T-helper 1 cell treated with Interleukin-12 subunit alpha and Interleukin-12 subunit beta and Interleukin-4 antibody, amounts not matched to agents 30 μg/mL and 1 μg/mL, for 36 hours (primary cell): ENCODE results near the gene SIGLEC15.
"Not testable (repeated sequence)": the region's sequence is repeated elsewhere in the genome, so short reads cannot be mapped to it uniquely, and the experiment has no call there.

Experiments
- H3K27ac Mint-ChIP-seq: one replicate; pipeline ENCODE4 v1.8.0; 2021; ENCODE audit warnings: mild to moderate bottlenecking, mixed read lengths
- H3K27me3 Mint-ChIP-seq: one replicate; pipeline ENCODE4 v1.8.0; 2021; ENCODE audit warnings: low read depth, mixed read lengths
- H3K36me3 Mint-ChIP-seq: one replicate; pipeline ENCODE4 v1.8.0; 2021; ENCODE audit warnings: low read depth, mixed read lengths
- H3K4me1 Mint-ChIP-seq: one replicate; pipeline ENCODE4 v1.8.0; 2021; ENCODE audit warnings: low read depth, mixed read lengths
- H3K4me3 Mint-ChIP-seq: one replicate; pipeline ENCODE4 v1.8.0; 2021; ENCODE audit warnings: mild to moderate bottlenecking, moderate library complexity, mixed read lengths
- H3K9me3 Mint-ChIP-seq: one replicate; pipeline ENCODE4 v1.8.0; 2021; ENCODE audit warnings: mixed read lengths

SIGLEC15 gene

DNA sequence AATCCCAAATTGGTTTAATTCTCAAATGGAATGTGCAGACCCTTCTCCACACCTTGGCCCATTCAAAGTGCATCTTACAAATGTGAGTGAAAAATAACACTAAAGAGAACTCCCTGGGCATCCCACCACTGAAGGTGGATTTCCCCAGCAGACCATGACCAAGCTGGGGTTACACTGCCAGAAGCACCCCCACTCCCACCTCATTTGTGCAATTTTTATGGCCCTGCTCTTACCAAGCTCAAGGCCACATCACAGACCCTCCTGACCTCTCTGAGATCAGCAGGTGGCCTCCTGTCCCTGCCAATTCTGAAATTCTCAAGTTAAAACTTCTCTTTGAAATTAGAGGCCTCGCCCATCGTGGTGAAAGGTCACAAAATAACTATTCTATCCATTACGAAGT, 21.6 kb downstream of the SIGLEC15 start:
- H3K27ac Mint-ChIP-seq, result no peak overlapping the region
- no peak overlapping the region for H3K4me3 Mint-ChIP-seq
- H3K36me3 Mint-ChIP-seq, result peaks cover 15% of the 10 kb centered on the region
- peaks cover 2% of the 10 kb centered on the region for H3K4me1 Mint-ChIP-seq
- no peaks in the 10 kb centered on the region for H3K27me3 Mint-ChIP-seq
- no peaks in the 10 kb centered on the region for H3K9me3 Mint-ChIP-seq

DNA sequence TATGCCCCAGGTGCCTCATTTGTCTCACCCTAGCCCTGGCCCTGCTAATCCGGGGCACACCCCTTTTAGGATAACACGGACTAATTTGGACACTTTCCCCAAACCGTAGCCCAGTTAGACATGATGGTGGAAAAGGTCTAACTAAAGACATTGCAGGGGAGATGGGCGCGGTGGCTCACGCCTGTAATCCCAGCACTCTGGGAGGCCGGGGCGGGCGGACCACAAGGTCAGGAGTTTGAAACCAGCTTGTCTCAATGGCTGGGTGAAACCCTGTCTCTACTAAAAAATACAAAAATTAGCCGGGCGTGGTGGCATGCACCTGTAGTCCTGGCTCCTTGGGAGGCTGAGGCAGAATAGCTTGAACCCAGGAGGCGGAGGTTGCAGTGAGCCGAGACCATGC, 23.2 kb downstream of the SIGLEC15 start:
- H3K4me1 Mint-ChIP-seq, H3K4me3 Mint-ChIP-seq, H3K27ac Mint-ChIP-seq, H3K9me3 Mint-ChIP-seq, H3K27me3 Mint-ChIP-seq: not testable (repeated sequence)
- H3K36me3 Mint-ChIP-seq, result peaks cover 26% of the 10 kb centered on the region

DNA sequence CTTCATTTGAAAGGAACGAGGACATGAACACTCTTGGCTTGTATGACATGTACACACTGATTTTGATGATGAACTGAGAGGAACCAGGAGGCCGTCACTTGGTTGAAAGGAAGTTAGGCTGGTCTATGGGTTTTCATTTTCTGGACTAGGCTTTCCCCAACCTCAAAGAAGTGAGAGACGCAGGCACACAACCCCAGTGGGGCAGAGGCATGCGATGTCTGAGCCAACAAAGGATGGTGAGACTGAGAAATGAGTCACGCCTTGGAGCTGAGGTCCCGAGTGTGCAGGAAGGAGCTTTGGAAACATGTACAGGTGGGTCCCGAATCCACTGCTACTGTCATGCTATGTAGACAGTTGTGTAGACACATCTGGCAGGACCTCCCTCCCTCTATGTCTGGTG, 24.1 kb downstream of the SIGLEC15 start:
- Mint-ChIP-seq H3K27ac (no peak overlapping the region), H3K4me3 (no peak overlapping the region), H3K36me3 (peaks cover 27% of the 10 kb centered on the region), H3K27me3 (no peaks in the 10 kb centered on the region), H3K4me1 (peaks cover 2% of the 10 kb centered on the region), H3K9me3 (no peaks in the 10 kb centered on the region)

DNA sequence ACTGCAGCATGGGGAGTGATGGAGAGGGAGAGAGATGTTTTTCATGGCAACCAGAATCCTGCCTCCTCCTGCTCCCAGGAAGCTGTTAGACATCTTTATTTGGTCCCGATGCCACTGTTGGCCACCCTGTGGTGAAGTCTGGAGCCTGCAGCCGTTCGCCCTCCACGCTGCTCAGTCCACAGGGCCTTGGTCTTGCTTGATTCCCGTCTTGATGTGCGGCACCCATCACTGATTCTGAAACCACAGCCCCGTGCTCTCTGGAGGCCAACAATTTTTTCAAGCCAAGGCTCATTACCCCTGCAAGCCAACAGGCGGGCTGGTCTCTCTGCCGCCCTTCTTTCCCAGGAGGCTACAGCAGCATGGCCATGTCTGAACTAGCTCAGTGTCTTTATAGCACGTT, 24.5 kb downstream of the SIGLEC15 start:
- H3K27me3 Mint-ChIP-seq, result no peaks in the 10 kb centered on the region

DNA sequence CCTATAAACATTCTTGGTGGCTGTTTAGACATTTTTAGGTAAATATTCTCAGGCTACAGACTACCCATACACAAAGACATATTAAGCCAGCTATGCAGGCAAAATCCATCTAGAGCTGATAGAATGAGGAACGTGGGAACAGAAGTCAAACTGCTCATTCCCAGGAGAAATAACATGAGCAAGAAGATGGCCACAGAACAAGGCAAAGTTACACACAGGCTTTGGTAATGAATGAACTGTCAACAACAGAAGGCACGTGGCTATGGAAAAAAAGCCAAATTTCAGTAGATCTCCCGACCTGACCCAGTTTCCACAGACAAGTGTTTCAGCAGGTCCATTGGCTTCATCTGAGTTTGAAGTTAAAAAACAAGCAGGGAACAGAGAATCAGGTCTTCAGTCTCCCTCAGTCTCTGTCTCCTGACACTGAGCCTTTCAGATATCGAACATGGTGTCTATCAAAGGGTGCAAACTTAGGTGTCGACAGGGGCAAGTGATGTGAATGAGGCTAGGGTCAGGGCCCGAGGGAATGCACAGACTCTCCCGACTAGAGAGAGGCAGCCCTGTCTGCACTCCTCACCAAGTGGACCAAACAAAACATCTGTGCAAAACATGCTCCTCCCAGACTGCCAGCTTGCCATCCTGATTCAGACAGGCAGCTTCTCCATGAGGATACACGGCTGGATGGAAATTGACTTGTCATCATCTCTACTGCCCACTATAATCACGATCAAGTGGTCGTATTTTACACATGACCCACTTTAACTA, 25.9 kb downstream of the SIGLEC15 start:
- Mint-ChIP-seq H3K27ac (no peak overlapping the region), H3K9me3 (no peaks in the 10 kb centered on the region), H3K4me3 (no peak overlapping the region), H3K36me3 (peaks cover 40% of the 10 kb centered on the region), H3K4me1 (peaks cover 2% of the 10 kb centered on the region), H3K27me3 (no peaks in the 10 kb centered on the region)

More for the DNA sequence above, 24.5 kb downstream of the SIGLEC15 start:
- Mint-ChIP-seq H3K4me3 (no peak overlapping the region), H3K27ac (no peak overlapping the region), H3K36me3 (peaks cover 28% of the 10 kb centered on the region), H3K9me3 (no peaks in the 10 kb centered on the region), H3K4me1 (peaks cover 2% of the 10 kb centered on the region)

DNA sequence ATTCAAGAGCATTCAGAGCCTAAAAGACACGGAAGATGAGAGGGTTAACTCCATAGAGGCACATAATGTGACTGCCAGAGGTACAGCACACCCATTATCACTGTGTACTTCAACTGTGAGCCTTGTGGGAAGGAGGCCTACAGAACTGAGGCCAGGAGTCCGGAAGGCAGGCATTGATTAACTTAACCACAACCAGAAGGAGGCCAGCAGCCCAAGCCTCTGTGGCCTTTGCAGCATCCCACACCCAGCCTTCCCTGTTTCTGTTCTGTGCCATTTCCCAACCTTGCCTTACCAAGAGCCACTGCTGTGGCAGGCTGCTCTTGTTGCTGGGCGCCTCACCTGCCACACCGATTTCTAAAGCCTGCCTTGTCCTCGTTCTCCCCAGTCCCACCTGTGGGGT, 27.2 kb downstream of the SIGLEC15 start:
- H3K4me1 Mint-ChIP-seq, result peaks cover 2% of the 10 kb centered on the region
- H3K4me3 Mint-ChIP-seq, result no peak overlapping the region
- H3K36me3 Mint-ChIP-seq, result peaks cover 44% of the 10 kb centered on the region
- no peaks in the 10 kb centered on the region for H3K27me3 Mint-ChIP-seq
- H3K9me3 Mint-ChIP-seq, result no peaks in the 10 kb centered on the region
- H3K27ac Mint-ChIP-seq, result no peak overlapping the region

DNA sequence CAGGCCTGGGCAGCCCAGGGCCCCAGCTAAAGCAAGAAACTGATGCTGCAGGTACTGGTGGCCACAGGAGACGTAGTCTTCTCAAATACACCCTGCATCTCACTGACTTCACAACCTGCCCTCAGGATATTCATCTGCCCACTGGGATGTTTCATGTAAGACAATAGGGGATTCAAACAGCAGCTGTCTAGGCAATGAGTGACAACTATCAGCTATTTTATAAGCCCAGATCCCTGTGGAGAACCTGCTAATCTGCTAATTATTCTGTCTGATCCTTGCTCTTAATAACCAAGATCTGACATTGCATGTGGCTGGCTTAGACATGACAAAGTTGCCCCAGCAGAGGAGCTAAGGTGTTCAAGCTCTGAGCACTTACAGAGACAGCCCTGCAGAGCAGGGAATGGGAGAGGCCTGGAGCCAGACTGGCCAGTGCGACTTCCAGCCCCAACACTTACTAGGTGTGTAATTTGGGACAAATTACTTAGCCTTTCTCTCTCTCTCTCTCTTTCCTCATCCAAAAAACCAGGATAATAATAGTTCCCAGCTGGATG, 28.6 kb downstream of the SIGLEC15 start:
- H3K27me3 Mint-ChIP-seq, result no peaks in the 10 kb centered on the region
- peaks cover 48% of the 10 kb centered on the region for H3K36me3 Mint-ChIP-seq
- H3K4me1 Mint-ChIP-seq, result peaks cover 2% of the 10 kb centered on the region
- H3K27ac Mint-ChIP-seq, result no peak overlapping the region
- no peaks in the 10 kb centered on the region for H3K9me3 Mint-ChIP-seq
- no peak overlapping the region for H3K4me3 Mint-ChIP-seq

DNA sequence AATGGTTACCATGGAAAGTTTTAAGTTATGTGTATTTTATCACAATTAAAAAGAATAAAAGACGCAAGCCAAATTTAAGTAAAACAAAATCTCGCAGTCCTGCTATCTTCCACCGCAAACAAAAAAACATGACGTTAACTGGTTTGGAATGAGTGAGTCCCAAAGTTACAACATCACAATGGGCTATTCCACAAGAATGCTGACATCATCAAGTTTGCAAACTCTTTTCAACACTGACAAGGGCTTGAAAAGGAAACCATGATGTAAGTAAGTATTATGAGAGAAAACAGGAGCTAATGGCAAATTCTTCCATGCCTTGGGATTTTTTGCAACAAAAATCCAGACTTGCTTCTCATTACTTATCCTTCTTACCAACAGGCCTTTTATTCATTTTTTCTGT, 31.1 kb downstream of the SIGLEC15 start:
- Mint-ChIP-seq H3K4me3 (no peak overlapping the region), H3K27me3 (no peaks in the 10 kb centered on the region), H3K27ac (no peak overlapping the region), H3K9me3 (no peaks in the 10 kb centered on the region), H3K4me1 (no peaks in the 10 kb centered on the region), H3K36me3 (peaks cover 57% of the 10 kb centered on the region)

DNA sequence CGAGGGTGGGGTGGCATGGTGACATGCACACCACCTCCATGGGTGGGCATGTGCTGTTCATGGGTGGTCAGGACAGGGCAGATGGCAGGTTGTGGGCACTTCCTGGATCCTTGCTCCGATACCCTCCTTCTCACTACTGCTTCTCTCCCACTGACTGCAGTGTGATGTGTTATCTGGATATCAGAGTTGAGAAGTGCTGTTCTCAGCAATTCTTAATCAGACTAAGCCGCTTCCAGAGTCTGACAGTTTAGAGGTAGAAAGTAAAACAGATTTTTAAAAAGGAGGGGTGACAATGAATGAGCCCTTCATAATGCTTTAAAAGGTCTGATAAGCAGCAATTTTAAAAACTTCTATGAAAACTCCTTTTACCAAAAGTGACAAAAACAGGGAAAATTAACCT, 33.9 kb downstream of the SIGLEC15 start:
- Mint-ChIP-seq H3K9me3 (peaks cover 4% of the 10 kb centered on the region), H3K27me3 (no peaks in the 10 kb centered on the region), H3K4me1 (no peaks in the 10 kb centered on the region), H3K4me3 (no peak overlapping the region), H3K36me3 (peaks cover 63% of the 10 kb centered on the region), H3K27ac (no peak overlapping the region)

DNA sequence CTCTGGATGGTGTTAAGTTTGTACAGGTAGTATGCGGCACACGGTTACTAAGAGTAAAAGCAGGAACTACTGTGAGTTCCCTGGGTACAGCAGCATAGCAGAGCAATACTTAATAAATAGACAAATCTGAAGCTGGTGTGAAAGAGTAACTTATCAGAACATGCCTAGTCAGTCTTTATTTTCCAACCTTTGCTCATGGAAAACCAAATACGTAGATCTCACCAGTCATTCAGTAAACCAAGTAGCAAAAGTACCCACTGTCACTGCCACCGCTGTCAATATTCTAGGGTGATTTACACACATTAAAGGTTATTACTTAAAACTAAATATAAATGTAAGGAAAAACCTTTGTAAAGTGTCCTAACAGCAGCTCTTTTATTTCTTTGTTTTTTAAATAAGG, 35.0 kb downstream of the SIGLEC15 start:
- Mint-ChIP-seq H3K27me3 (no peaks in the 10 kb centered on the region), H3K4me3 (no peak overlapping the region), H3K4me1 (peaks cover 3% of the 10 kb centered on the region), H3K27ac (no peak overlapping the region), H3K36me3 (peaks cover 69% of the 10 kb centered on the region), H3K9me3 (peaks cover 6% of the 10 kb centered on the region)

DNA sequence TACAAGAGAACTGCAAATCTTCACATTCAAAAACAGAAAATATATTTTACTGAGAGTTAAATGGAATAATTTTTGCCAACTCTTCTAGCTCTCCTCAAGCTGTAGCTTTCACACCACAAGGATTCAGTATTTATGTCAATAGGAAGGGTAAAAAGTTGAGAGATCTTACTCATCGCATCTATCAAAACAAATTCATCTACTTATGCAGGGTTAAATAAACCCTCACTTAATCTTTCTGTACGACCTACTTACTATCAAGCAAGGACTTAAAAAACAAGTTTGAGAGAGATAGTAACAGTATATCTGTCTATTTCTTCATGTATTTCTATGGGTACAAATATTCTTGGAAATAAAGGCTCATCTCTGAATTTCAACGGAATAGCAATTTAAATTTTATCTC, 35.5 kb downstream of the SIGLEC15 start:
- Mint-ChIP-seq H3K4me1 (peaks cover 3% of the 10 kb centered on the region), H3K9me3 (peaks cover 6% of the 10 kb centered on the region), H3K27ac (no peak overlapping the region), H3K4me3 (no peak overlapping the region), H3K27me3 (no peaks in the 10 kb centered on the region), H3K36me3 (peaks cover 70% of the 10 kb centered on the region)

DNA sequence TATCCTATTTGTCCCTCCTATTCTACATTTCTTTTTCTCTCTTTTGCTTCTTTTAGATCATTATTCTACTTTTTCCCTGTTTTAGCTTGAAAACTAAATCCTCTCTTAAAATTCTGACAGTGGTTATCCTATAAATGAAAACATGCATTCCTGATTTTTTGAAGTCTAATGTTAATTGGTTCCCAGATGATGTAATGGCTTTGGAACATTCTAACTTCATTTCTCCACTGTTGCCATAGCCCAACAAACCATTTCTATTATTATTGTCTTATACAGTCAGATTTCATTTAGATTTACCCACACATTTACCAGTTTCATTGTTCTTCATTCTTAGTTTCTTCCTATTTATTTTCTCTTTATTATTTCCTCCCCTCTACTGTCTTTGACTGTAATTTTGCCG, 36.5 kb downstream of the SIGLEC15 start:
- no peaks in the 10 kb centered on the region for H3K27me3 Mint-ChIP-seq
- peaks cover 3% of the 10 kb centered on the region for H3K4me1 Mint-ChIP-seq
- no peak overlapping the region for H3K4me3 Mint-ChIP-seq
- H3K27ac Mint-ChIP-seq, result no peak overlapping the region
- H3K36me3 Mint-ChIP-seq, result peaks cover 73% of the 10 kb centered on the region
- H3K9me3 Mint-ChIP-seq, result peaks cover 6% of the 10 kb centered on the region

DNA sequence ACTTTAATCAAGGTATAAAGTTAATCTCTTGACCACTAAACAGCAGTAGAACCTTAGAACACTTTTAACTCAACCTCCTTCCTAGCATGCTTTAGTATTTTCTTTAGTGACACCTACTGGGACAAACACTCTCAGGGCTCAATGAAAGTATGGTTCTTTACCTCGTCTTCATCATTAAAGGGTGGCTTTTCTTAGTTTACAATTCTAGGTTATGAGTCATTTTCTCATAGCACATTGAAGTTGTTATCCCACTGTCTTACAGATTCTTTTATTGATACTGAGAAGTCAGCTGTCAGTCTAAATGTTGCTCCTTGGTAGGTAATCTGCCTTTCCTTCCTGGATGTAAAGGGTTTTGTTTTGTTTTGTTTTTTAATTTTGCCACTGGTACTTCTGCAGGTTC, 38.0 kb downstream of the SIGLEC15 start:
- peaks cover 3% of the 10 kb centered on the region for H3K4me1 Mint-ChIP-seq
- H3K27ac Mint-ChIP-seq, result no peak overlapping the region
- H3K27me3 Mint-ChIP-seq, result no peaks in the 10 kb centered on the region
- peaks cover 6% of the 10 kb centered on the region for H3K9me3 Mint-ChIP-seq
- peaks cover 74% of the 10 kb centered on the region for H3K36me3 Mint-ChIP-seq
- H3K4me3 Mint-ChIP-seq, result no peak overlapping the region

DNA sequence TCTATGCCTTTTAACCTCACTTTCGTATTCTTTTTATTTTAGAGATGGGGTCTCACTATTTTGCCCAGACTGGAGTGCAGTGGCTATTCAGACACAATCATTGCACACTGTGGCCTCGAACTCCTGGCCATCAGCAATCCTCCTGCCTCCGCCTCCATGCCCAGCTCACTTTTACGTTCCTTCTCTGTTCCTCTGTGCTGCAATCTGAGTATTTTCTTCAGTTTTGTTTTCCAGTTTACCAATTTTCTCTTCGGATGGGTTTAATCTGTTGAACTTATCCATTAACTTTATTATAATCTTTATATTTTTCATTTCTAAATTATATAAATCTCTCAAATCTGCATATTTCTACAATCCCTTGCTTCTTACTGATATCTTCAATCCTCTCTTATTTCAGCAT, 38.6 kb downstream of the SIGLEC15 start:
- Mint-ChIP-seq H3K4me1 (peaks cover 3% of the 10 kb centered on the region), H3K4me3 (no peak overlapping the region), H3K27me3 (no peaks in the 10 kb centered on the region), H3K27ac (no peak overlapping the region), H3K9me3 (peaks cover 6% of the 10 kb centered on the region), H3K36me3 (peaks cover 71% of the 10 kb centered on the region)

DNA sequence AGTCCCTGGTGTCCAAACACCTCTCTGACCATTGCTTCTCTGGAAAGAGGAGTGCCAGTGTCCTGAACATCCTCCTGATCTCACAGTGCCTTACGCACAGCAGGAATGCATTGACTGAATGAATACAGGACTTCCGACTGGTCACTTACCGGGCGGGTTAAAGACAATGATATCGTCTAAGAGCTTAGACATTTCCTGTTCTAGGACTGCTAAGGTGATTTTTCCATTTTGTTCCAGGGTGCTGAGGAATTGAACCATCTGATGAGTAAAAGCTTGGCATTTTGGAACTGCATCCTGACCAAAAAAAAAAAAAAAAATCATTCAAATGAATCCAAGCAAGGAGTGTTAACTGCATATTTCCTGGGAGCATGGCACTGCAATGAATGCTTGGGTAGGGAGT, 40.0 kb downstream of the SIGLEC15 start:
- H3K36me3 Mint-ChIP-seq, result peaks cover 73% of the 10 kb centered on the region
- no peaks in the 10 kb centered on the region for H3K27me3 Mint-ChIP-seq
- H3K4me3 Mint-ChIP-seq, result no peak overlapping the region
- no peak overlapping the region for H3K27ac Mint-ChIP-seq
- peaks cover 3% of the 10 kb centered on the region for H3K4me1 Mint-ChIP-seq
- peaks cover 6% of the 10 kb centered on the region for H3K9me3 Mint-ChIP-seq
